H9 (cell line): ENCODE data around the gene ITPRID2. TPM values are rescaled to one million over a fixed set of nuclear protein-coding genes. Genes with fewer than 3 reads are reported as not detected.

Experiments used
- DNase-seq: peaks from one replicate; pipeline ENCODE4 v3.0.0-alpha.2; 2017
- H2AFZ ChIP-seq: one replicate; pipeline ENCODE4 v1.6.1; 2013; ENCODE audit warnings: mild to moderate bottlenecking, low read length, control low read depth, moderate library complexity
- H2AK5ac ChIP-seq: 2 replicates; pipeline ENCODE4 v1.6.1; 2013; ENCODE audit warnings: low read length, control low read depth, mixed read lengths; ENCODE audit not compliant: insufficient read length
- H2BK120ac ChIP-seq: one replicate; pipeline ENCODE4 v1.6.1; 2013; ENCODE audit warnings: low read depth, mild to moderate bottlenecking, low read length, control low read depth, inconsistent platforms; ENCODE audit not compliant: poor library complexity, severe bottlenecking
- H2BK12ac ChIP-seq: 2 replicates; pipeline ENCODE4 v1.6.1; 2013; ENCODE audit warnings: low read length, control low read depth, mixed read lengths, low read depth; ENCODE audit not compliant: insufficient read length
- H2BK15ac ChIP-seq: 2 replicates; pipeline ENCODE4 v1.6.1; 2013; ENCODE audit warnings: low read depth, low read length, control low read depth
- H2BK20ac ChIP-seq: one replicate; pipeline ENCODE4 v1.6.1; 2013; ENCODE audit warnings: low read depth, mild to moderate bottlenecking, low read length, control low read depth, inconsistent platforms; ENCODE audit not compliant: poor library complexity, severe bottlenecking
- H2BK5ac ChIP-seq: 2 replicates; pipeline ENCODE4 v1.6.1; 2013; ENCODE audit warnings: low read length, control low read depth, mixed read lengths; ENCODE audit not compliant: insufficient read length
- H3K14ac ChIP-seq: 2 replicates; pipeline ENCODE4 v1.6.1; 2013; ENCODE audit warnings: low read length, control low read depth; ENCODE audit not compliant: insufficient read depth
- H3K18ac ChIP-seq: 2 replicates; pipeline ENCODE4 v1.6.1; 2013; ENCODE audit warnings: low read depth, mild to moderate bottlenecking, mixed read lengths, low read length, control low read depth; ENCODE audit not compliant: insufficient read length
- H3K23ac ChIP-seq: 2 replicates; pipeline ENCODE4 v1.6.1; 2013; ENCODE audit warnings: low read length, control low read depth, mixed read lengths, low read depth; ENCODE audit not compliant: insufficient read length
- H3K23me2 ChIP-seq: 2 replicates; pipeline ENCODE4 v1.6.1; 2013; ENCODE audit warnings: low read depth, mild to moderate bottlenecking, mixed read lengths, low read length, control low read depth; ENCODE audit not compliant: insufficient read length, poor library complexity, severe bottlenecking
- H3K27ac ChIP-seq: 2 replicates; pipeline ENCODE4 v1.5.1; 2013; ENCODE audit warnings: low read length, control low read depth, mixed read lengths, low read depth; ENCODE audit not compliant: insufficient read length
- H3K27me3 ChIP-seq: 2 replicates; pipeline ENCODE4 v1.6.1; 2013; ENCODE audit warnings: low read length, control low read depth, inconsistent platforms; ENCODE audit not compliant: insufficient read depth
- H3K4ac ChIP-seq: 2 replicates; pipeline ENCODE4 v1.6.1; 2013; ENCODE audit warnings: low read depth, mild to moderate bottlenecking, control low read depth, inconsistent platforms, low read length, moderate library complexity
- H3K4me1 ChIP-seq: 2 replicates; pipeline ENCODE4 v1.6.1; 2013; ENCODE audit warnings: low read length, control low read depth, inconsistent platforms; ENCODE audit not compliant: insufficient read depth
- H3K4me2 ChIP-seq: 2 replicates; pipeline ENCODE4 v1.6.1; 2013; ENCODE audit warnings: low read length, control low read depth, mixed read lengths; ENCODE audit not compliant: insufficient read length, insufficient read depth
- H3K56ac ChIP-seq: 2 replicates; pipeline ENCODE4 v1.6.1; 2013; ENCODE audit warnings: low read depth, mild to moderate bottlenecking, mixed read lengths, low read length, control low read depth; ENCODE audit not compliant: insufficient read length
- H3K79me1 ChIP-seq: 2 replicates; pipeline ENCODE4 v1.6.1; 2013; ENCODE audit warnings: low read depth, mild to moderate bottlenecking, moderate library complexity, low read length, control low read depth, inconsistent platforms; ENCODE audit not compliant: insufficient read depth, poor library complexity, severe bottlenecking
- H3K79me2 ChIP-seq: 2 replicates; pipeline ENCODE4 v1.6.1; 2013; ENCODE audit warnings: low read length, control low read depth, inconsistent platforms; ENCODE audit not compliant: insufficient read depth
- H3K9ac ChIP-seq: 2 replicates; pipeline ENCODE4 v1.6.1; 2013; ENCODE audit warnings: low read length, control low read depth, mixed read lengths; ENCODE audit not compliant: insufficient read length; ENCODE audit errors: extremely low read depth
- H3K9me3 ChIP-seq: one replicate; pipeline ENCODE4 v1.6.1; 2013; ENCODE audit warnings: low read depth, low read length, inconsistent platforms; ENCODE audit not compliant: control insufficient read depth
- H3T11ph ChIP-seq: one replicate; pipeline ENCODE4 v1.6.1; 2013; ENCODE audit warnings: mild to moderate bottlenecking, low read length, control low read depth, inconsistent platforms
- H4K20me1 ChIP-seq: one replicate; pipeline ENCODE4 v1.6.1; 2013; ENCODE audit not compliant: control insufficient read depth, insufficient read length, insufficient read depth
- H4K5ac ChIP-seq: 2 replicates; pipeline ENCODE4 v1.6.1; 2013; ENCODE audit warnings: low read depth, mild to moderate bottlenecking, mixed read lengths, low read length, control low read depth; ENCODE audit not compliant: insufficient read length
- H4K8ac ChIP-seq: replicated peaks from 2 replicates; pipeline ENCODE4 v1.6.1; 2013; ENCODE audit warnings: low read length, control low read depth, mixed read lengths, low read depth; ENCODE audit not compliant: insufficient read length
- H4K91ac ChIP-seq: 2 replicates; pipeline ENCODE4 v1.6.1; 2013; ENCODE audit warnings: low read depth, mild to moderate bottlenecking, moderate library complexity, mixed read lengths, low read length, control low read depth; ENCODE audit not compliant: insufficient read length
- H3K27ac Mint-ChIP-seq, 3 experiments: 2 replicates in 2 of 3; 3 replicates in 1 of 3; pipeline ENCODE4 v1.8.0; 2020 to 2021; ENCODE audit warnings: mixed read lengths in 3 of 3, mild to moderate bottlenecking in 1 of 3, moderate library complexity in 1 of 3
- H3K27me3 Mint-ChIP-seq: 2 replicates; pipeline ENCODE4 v1.8.0; 2021; ENCODE audit warnings: low read depth, mild to moderate bottlenecking, moderate library complexity, mixed read lengths
- H3K36me3 Mint-ChIP-seq, 3 experiments: 2 replicates in 2 of 3; 3 replicates in 1 of 3; pipeline ENCODE4 v1.8.0; 2020 to 2021; ENCODE audit warnings: low read depth in 3 of 3, mixed read lengths in 3 of 3; ENCODE audit not compliant: insufficient read depth in 1 of 3
- H3K4me1 Mint-ChIP-seq, 2 experiments: 2 replicates each; pipeline ENCODE4 v1.8.0; 2020; ENCODE audit warnings: mixed read lengths in 2 of 2
- H3K4me3 Mint-ChIP-seq, 2 experiments: 2 replicates in 1 of 2; 3 replicates in 1 of 2; pipeline ENCODE4 v1.8.0; 2020 to 2021; ENCODE audit warnings: mild to moderate bottlenecking in 2 of 2, mixed read lengths in 2 of 2, moderate library complexity in 1 of 2
- H3K9me3 Mint-ChIP-seq, 2 experiments: 2 replicates in 1 of 2; 3 replicates in 1 of 2; pipeline ENCODE4 v1.8.0; 2020; ENCODE audit warnings: mild to moderate bottlenecking in 2 of 2, mixed read lengths in 2 of 2, moderate library complexity in 1 of 2
- CTCF ChIP-seq: fragments of 200-600 bp; sonication (generic); conservative IDR thresholded peaks from 3 replicates; pipeline ENCODE4 v1.8.0; 2021; ENCODE audit warnings: antibody characterized with exemption, mild to moderate bottlenecking
- WGBS: extraction: QIAGEN DNeasy Blood & Tissue Kit; methylation state at CpG from one replicate; pipeline ENCODE4 v1.1.7; 2013; ENCODE audit warnings: missing lambda C conversion rate, low lambda C conversion rate, mixed read lengths; ENCODE audit not compliant: insufficient read length; ENCODE audit errors: extremely low coverage; 5-methylcytosine and 5-hydroxymethylcytosine counted together
- total RNA-seq: library from RNA; stranded (reverse); gene quantifications from 2 replicates; pipeline ENCODE4 v1.2.1, GENCODE V29; 2021

ITPRID2 gene
- total RNA-seq, 1 experiment from 2014 or later: 12.0 TPM

GRCh38 chr2:181848261-181848886 is 43.2 kb upstream of the ITPRID2 start:
- Mint-ChIP-seq H3K9me3 (no peaks in the 10 kb centered on the region), H3K4me1 (peaks cover 23 to 24% of the 10 kb centered on the region in 2 experiments), H3K36me3 (no peaks in the 10 kb centered on the region), H3K27me3 (no peaks in the 10 kb centered on the region), H3K27ac (peak overlapping the region in 2 of 3 experiments; percentile 17 to 40; a peak in 2 of 7 replicates), H3K4me3 (no peak overlapping the region)
- Histone ChIP-seq H3K14ac (no peak overlapping the region), H2BK15ac (no peak overlapping the region), H3K79me1 (no peaks in the 10 kb centered on the region), H3K56ac (no peak overlapping the region), H4K5ac (no peak overlapping the region), H3K79me2 (no peaks in the 10 kb centered on the region), H2BK12ac (no peak overlapping the region), H3K4ac (no peak overlapping the region), H3K4me1 (no peaks in the 10 kb centered on the region), H3T11ph (no peak overlapping the region), H2BK120ac (no peak overlapping the region), H4K8ac (no peak overlapping the region), H3K27me3 (no peaks in the 10 kb centered on the region), H3K4me2 (no peak overlapping the region), H4K20me1 (no peaks in the 10 kb centered on the region), H2AFZ (no peak overlapping the region), H2AK5ac (no peak overlapping the region), H3K18ac (no peak overlapping the region), H3K23me2 (no peaks in the 10 kb centered on the region), H3K9ac (no peak overlapping the region), H2BK20ac (no peak overlapping the region), H2BK5ac (no peak overlapping the region), H3K27ac (no peak overlapping the region), H3K9me3 (no peaks in the 10 kb centered on the region), H3K23ac (no peak overlapping the region), H4K91ac (no peak overlapping the region)
- no peak for DNase-seq
- no peak for TF ChIP-seq CTCF
- WGBS: no CpG with 5 or more reads among the region's 3 CpGs
